ENCODE measurements around the gene CBY3.
"Not testable (repeated sequence)": the region's sequence is repeated elsewhere in the genome, so short reads cannot be mapped to it uniquely, and the experiment has no call there.

CBY3 gene

DNA sequence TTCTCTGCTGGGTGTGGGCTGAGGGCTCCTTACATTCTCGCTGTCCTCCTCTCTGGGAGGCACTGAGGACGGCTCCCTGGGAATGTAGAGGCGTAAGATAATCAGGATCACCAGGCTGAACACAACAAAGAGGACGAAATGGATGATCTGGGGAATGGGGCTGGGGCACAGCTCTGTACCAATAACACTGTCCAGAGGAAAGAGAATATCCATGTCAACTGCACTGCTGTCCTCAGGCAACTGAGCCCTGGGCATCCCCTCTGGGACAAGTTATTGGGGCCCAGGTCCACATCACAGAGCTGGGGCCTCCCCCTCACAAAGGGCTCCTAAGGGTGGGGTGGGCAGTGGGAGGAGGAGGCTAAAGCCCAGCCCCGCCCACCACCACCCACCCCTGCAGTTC lies 36.1 kb downstream of the CBY3 start:
- H3K4me2 ChIP-seq (ENCODE audit: low read length); H2BK5ac ChIP-seq (ENCODE audit: low read depth, low read length, poor library complexity); H2AK5ac ChIP-seq (ENCODE audit: low read length); H3K27ac ChIP-seq (ENCODE audit: low read depth, low read length); H2BK120ac ChIP-seq (ENCODE audit: insufficient read depth, low read length, poor library complexity); DNase-seq; H3K79me1 ChIP-seq (ENCODE audit: low read length); H3K79me2 ChIP-seq (ENCODE audit: control insufficient read depth, insufficient read depth, low read length, poor library complexity); H3K4me3 ChIP-seq (ENCODE audit: low read depth, low read length); H2AFZ ChIP-seq (ENCODE audit: insufficient read depth, low read length, poor library complexity); H2BK12ac ChIP-seq (ENCODE audit: low read length); H3K27me3 ChIP-seq (ENCODE audit: insufficient read depth, low read length); H3K4ac ChIP-seq (ENCODE audit: low read depth, low read length); H3K18ac ChIP-seq (ENCODE audit: low read length); H3K14ac ChIP-seq (ENCODE audit: low read length); H3K9me3 ChIP-seq (ENCODE audit: insufficient read depth, low read depth, low read length); H3K9ac ChIP-seq (ENCODE audit: low read length); H4K12ac ChIP-seq (ENCODE audit: low read depth, low read length); H3K4me1 ChIP-seq (ENCODE audit: control insufficient read depth in 1 of 2, insufficient read depth in 2 of 2, low read length in 2 of 2); H4K8ac ChIP-seq (ENCODE audit: low read depth, low read length); H4K91ac ChIP-seq (ENCODE audit: low read depth, low read length); H3K23ac ChIP-seq (ENCODE audit: low read length); H3K36me3 ChIP-seq (ENCODE audit: control insufficient read depth in 1 of 2, insufficient read depth in 2 of 2, low read length in 2 of 2): not testable (repeated sequence)
- no CpG with 5 or more reads among the region's 5 CpGs for WGBS (ENCODE audit: extremely low coverage, insufficient coverage, insufficient read length)

GRCh38 chr5:179643141-179643920 lies 37.5 kb downstream of the CBY3 start:
- not testable (repeated sequence) for H2AK5ac ChIP-seq (ENCODE audit: low read length); H3K9ac ChIP-seq (ENCODE audit: low read length); H3K4me1 ChIP-seq (ENCODE audit: control insufficient read depth in 1 of 2, insufficient read depth in 2 of 2, low read length in 2 of 2); H3K14ac ChIP-seq (ENCODE audit: low read length); H3K18ac ChIP-seq (ENCODE audit: low read length); H2BK5ac ChIP-seq (ENCODE audit: low read depth, low read length, poor library complexity); H3K4me3 ChIP-seq (ENCODE audit: low read depth, low read length); H4K12ac ChIP-seq (ENCODE audit: low read depth, low read length); H3K27me3 ChIP-seq (ENCODE audit: insufficient read depth, low read length); H3K36me3 ChIP-seq (ENCODE audit: control insufficient read depth in 1 of 2, insufficient read depth in 2 of 2, low read length in 2 of 2); H4K91ac ChIP-seq (ENCODE audit: low read depth, low read length); H3K27ac ChIP-seq (ENCODE audit: low read depth, low read length); H2AFZ ChIP-seq (ENCODE audit: insufficient read depth, low read length, poor library complexity); H3K4me2 ChIP-seq (ENCODE audit: low read length); H2BK120ac ChIP-seq (ENCODE audit: insufficient read depth, low read length, poor library complexity); H3K23ac ChIP-seq (ENCODE audit: low read length); H2BK12ac ChIP-seq (ENCODE audit: low read length); H3K79me2 ChIP-seq (ENCODE audit: control insufficient read depth, insufficient read depth, low read length, poor library complexity); H3K4ac ChIP-seq (ENCODE audit: low read depth, low read length); H3K79me1 ChIP-seq (ENCODE audit: low read length); H4K8ac ChIP-seq (ENCODE audit: low read depth, low read length); DNase-seq; H3K9me3 ChIP-seq (ENCODE audit: insufficient read depth, low read depth, low read length)
- no CpG with 5 or more reads among the region's 16 CpGs for WGBS (ENCODE audit: extremely low coverage, insufficient coverage, insufficient read length)

DNA sequence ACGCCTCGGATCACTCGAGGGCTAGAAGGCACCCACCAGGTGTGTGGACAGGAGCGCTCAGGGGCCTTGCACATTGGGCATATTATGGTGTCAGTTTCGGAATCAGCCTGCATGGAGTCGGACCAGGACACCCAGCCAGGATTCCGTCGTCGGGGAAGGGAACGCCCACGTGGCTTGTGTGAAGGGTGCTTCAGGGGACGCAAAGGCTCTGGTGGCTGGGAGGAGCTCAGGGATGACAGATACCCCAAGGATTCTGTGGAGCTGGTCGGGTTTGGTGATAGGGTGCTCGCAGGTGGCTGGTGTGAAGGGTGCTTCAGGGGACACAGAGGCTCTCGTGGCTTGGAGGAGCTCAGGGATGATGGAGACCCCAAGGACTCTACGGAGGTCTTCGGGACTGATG lies 38.2 kb downstream of the CBY3 start:
- no CpG with 5 or more reads among the region's 17 CpGs for WGBS (ENCODE audit: extremely low coverage, insufficient coverage, insufficient read length)
- H3K9me3 ChIP-seq (ENCODE audit: insufficient read depth, low read depth, low read length): not testable (repeated sequence)

DNA sequence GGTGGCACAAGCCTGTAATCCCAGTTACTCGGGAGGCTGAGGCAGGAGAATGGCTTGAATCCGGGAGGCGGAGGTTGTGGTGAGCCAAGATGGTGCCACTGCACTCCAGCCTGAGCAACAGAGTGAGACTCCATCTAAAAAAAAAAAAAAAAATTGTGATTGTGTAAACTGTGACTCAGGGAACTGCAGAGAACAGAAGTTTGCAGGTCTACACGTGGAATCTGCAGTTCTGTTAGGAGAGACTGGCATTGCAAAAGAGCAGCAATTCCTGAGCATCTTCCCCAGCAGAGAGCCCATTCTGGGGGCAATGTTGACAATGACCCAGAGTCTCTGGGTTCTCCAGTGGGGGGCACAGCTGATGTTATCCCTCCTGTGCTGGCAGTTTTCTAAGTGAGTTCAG lies 39.1 kb downstream of the CBY3 start:
- not testable (repeated sequence) for DNase-seq; H3K27me3 ChIP-seq (ENCODE audit: insufficient read depth, low read length); H2BK5ac ChIP-seq (ENCODE audit: low read depth, low read length, poor library complexity); H3K4me1 ChIP-seq (ENCODE audit: control insufficient read depth in 1 of 2, insufficient read depth in 2 of 2, low read length in 2 of 2); H4K8ac ChIP-seq (ENCODE audit: low read depth, low read length); H3K18ac ChIP-seq (ENCODE audit: low read length); H3K79me1 ChIP-seq (ENCODE audit: low read length); H3K14ac ChIP-seq (ENCODE audit: low read length); H3K4ac ChIP-seq (ENCODE audit: low read depth, low read length); H3K4me3 ChIP-seq (ENCODE audit: low read depth, low read length); H3K36me3 ChIP-seq (ENCODE audit: control insufficient read depth in 1 of 2, insufficient read depth in 2 of 2, low read length in 2 of 2); H3K79me2 ChIP-seq (ENCODE audit: control insufficient read depth, insufficient read depth, low read length, poor library complexity); H2BK120ac ChIP-seq (ENCODE audit: insufficient read depth, low read length, poor library complexity); H3K23ac ChIP-seq (ENCODE audit: low read length); H2AK5ac ChIP-seq (ENCODE audit: low read length); H3K4me2 ChIP-seq (ENCODE audit: low read length); H3K9ac ChIP-seq (ENCODE audit: low read length); H2BK12ac ChIP-seq (ENCODE audit: low read length); H3K9me3 ChIP-seq (ENCODE audit: insufficient read depth, low read depth, low read length); H2AFZ ChIP-seq (ENCODE audit: insufficient read depth, low read length, poor library complexity); H3K27ac ChIP-seq (ENCODE audit: low read depth, low read length); H4K12ac ChIP-seq (ENCODE audit: low read depth, low read length); H4K91ac ChIP-seq (ENCODE audit: low read depth, low read length)
- no CpG with 5 or more reads among the region's 4 CpGs for WGBS (ENCODE audit: extremely low coverage, insufficient coverage, insufficient read length)

More for the DNA sequence above, 38.2 kb downstream of the CBY3 start:
- not testable (repeated sequence) for H3K9ac ChIP-seq (ENCODE audit: low read length); H3K23ac ChIP-seq (ENCODE audit: low read length); H3K27ac ChIP-seq (ENCODE audit: low read depth, low read length); DNase-seq; H2BK120ac ChIP-seq (ENCODE audit: insufficient read depth, low read length, poor library complexity); H2AFZ ChIP-seq (ENCODE audit: insufficient read depth, low read length, poor library complexity); H3K36me3 ChIP-seq (ENCODE audit: control insufficient read depth in 1 of 2, insufficient read depth in 2 of 2, low read length in 2 of 2); H3K4me2 ChIP-seq (ENCODE audit: low read length); H4K12ac ChIP-seq (ENCODE audit: low read depth, low read length); H3K79me2 ChIP-seq (ENCODE audit: control insufficient read depth, insufficient read depth, low read length, poor library complexity); H3K27me3 ChIP-seq (ENCODE audit: insufficient read depth, low read length); H2BK5ac ChIP-seq (ENCODE audit: low read depth, low read length, poor library complexity); H3K4me1 ChIP-seq (ENCODE audit: control insufficient read depth in 1 of 2, insufficient read depth in 2 of 2, low read length in 2 of 2); H3K79me1 ChIP-seq (ENCODE audit: low read length); H3K4ac ChIP-seq (ENCODE audit: low read depth, low read length); H4K8ac ChIP-seq (ENCODE audit: low read depth, low read length); H2BK12ac ChIP-seq (ENCODE audit: low read length); H2AK5ac ChIP-seq (ENCODE audit: low read length); H4K91ac ChIP-seq (ENCODE audit: low read depth, low read length); H3K14ac ChIP-seq (ENCODE audit: low read length); H3K4me3 ChIP-seq (ENCODE audit: low read depth, low read length); H3K18ac ChIP-seq (ENCODE audit: low read length)

Data from trophoblast cell (in vitro differentiated cells and primary cell).